Hepatic stellate cell (primary cell): Measurements from ENCODE around the gene OR52I1.
A peak's percentile ranks its signal among the peaks of the same experiment; 100 is the strongest.

Source experiments
- DNase-seq: peaks from one replicate; pipeline ENCODE4 v3.0.0; 2011; ENCODE audit warnings: low spot score

OR52I1 gene

DNA sequence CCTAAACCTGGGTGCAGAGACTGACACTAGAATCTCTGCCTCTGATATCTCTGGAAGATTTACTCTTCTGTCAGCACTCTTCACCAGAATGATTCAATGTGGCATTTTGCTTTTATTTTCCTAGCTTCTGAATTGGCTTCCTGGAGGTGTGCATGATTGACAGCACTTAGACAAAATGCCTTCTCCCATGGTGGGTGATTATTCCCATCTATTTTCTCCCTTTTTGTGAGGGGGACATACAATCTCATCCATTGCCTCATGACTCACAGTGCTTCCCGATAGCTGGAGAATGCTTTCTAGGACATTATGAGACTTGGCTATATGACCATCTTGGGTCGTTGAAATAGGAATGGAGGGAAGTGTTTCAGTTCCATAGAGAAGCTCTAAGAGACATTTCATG lies 18.1 kb downstream of the OR52I1 start:
- no peak for DNase-seq

GRCh38 chr11:4615856-4616444 lies 22.1 kb downstream of the OR52I1 start:
- no peak for DNase-seq

GRCh38 chr11:4619514-4619913 lies 25.7 kb downstream of the OR52I1 start:
- no peak for DNase-seq

- DNase-seq, result peak; percentile 28
Observed at GRCh38 chr11:4626207-4627099, 32.6 kb downstream of the OR52I1 start.

DNA sequence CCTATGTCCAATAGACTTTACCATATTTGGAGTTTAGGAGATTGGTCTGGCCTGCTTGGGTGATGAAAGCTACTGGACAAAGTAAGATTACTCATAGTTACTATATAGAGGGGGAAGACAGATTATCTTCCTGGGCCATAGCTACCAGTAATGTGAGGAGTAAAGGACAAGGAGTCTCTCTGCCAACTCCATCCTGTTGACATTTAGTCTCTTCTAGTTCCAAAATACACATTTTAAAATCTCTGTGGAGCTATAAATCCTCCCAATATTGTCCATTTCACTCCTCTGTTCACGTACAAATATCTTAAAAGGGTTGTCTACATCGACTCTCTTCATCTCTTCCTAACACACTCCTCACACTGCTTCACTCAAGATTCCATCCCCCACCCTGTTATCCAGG lies 42.3 kb downstream of the OR52I1 start:
- DNase-seq, result no peak

GRCh38 chr11:4636962-4637661 lies 43.3 kb downstream of the OR52I1 start, which contains the start of gene OR51D1:
OR51D1 (plus strand) TSS chr11:4637477; CDS start chr11:4639791, 2,314 bp downstream.
- peak; percentile 72 for DNase-seq

DNA sequence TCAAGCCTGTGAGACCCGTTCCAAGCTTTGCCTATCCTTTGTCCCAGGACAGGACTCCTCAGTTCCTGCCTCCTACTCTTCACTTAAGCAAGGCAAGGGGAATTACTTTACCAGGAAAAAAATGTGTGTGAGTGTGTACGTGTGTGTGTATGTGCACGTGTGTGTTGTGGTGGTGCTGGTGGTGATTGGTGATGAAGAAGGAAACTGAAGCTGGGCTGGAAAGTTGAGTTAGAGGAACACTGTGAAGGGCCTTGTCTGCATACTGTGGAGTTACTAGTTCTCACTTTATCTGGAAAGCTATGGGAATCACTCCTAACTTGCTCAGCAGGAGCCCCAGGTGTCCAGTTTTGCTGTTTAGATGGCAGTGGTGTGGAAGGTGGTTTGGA lies 43.8 kb downstream of the OR52I1 start:
- DNase-seq, result no peak

- DNase-seq, result no peak
Observed at GRCh38 chr11:4639931-4640330, 46.1 kb downstream of the OR52I1 start.

DNA sequence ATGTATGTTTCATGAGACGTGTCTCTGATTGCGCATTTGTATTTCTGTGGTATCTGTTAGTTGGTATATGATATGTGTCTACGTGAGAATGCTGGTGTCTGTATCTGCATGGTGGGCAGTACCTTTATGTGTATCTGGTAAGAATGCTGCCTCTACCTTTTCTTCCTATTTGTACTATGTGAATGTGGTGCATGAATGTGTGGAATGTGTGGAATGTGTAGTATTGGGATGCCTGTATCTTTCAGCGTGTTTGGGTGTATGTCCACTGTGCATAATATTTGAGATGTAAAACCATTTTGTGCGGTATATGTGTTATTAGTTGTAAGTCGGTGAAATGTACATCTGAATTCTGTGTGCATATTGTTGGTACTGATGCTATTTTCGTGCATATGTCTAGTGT lies 47.7 kb downstream of the OR52I1 start:
- no peak for DNase-seq

DNA sequence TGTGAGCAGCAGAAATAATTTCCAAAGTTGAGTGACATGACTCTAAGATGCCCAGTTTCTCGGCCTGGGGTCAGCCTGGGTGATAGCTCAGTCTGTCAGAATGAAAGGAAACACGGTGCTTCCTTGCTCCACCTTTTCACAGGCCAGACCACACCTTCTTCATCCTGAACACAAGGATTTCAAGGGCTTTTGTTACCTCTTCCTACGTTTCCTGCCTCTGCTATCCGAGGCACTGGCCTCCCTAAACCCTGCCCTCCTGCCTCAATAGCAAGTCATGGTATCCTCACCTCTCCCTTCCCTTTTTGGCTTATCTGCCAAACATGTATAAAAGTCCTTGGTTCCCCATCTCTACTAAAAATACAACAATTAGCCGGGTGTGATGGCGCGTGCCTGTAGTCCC lies 48.2 kb downstream of the OR52I1 start:
- no peak for DNase-seq

DNA sequence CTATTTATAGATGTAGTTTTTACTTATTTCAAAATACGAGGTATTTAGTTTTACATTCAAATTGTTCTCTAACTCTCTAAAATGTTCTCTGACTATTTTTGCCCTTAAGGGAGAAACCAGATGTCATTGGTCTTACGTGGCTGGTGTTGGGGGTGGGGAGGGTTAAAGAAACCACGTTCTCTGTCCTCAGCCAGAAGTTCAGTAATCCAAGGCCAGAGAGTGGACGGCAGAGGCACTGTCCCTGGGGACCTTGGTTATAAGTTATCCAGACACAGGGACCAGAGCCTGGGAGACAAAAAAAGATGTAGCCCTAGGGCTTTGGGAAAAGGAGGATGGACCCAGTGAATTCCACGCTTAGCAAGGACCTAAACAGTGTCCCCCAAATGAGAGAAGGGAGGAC lies 49.2 kb downstream of the OR52I1 start:
- DNase-seq, result peak; percentile 36

DNA sequence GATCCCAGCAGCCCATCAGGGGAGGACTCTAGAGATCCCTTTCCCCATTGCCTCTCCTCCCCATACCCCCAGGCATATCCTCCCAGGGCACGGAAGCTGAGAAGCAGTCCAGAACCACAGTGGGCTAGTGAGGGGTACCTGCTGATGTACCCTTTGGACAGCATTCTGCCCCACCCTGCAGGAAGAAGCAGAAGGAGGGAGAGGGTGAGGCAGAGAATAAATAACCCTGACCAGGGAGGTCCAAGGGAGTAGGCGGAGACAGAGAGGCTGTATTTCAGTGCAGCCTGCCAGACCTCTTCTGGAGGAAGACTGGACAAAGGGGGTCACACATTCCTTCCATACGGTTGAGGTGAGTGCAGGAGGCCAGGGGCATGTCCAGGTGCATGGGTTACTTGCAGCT lies 49.8 kb downstream of the OR52I1 start, which contains the start of gene OR51E1:
TSS of gene OR51E1 (plus strand) at position 301 of the 400 bp plus-strand sequence. CDS start 8,545 bp downstream, outside the sequence.
- no peak for DNase-seq

DNA sequence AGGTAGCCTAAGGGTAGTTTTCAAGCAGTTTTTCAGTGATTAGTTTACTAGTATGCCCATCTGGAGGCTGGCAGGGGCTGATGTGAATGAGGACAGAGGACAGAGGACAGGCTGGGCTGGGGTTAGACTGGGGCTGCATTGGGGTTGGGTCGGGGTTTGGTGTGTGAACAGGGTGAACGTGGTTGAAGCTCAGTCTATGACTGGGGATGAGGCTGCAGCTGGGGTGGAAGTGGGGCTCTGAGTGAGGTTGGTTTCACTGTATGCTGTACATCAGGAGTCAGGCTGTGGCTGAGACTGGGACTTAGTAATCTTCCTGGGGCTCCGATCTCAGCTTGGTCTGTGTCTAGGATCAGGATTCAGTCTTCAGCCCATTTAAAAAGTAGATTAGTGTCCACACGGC lies 50.4 kb downstream of the OR52I1 start:
- no peak for DNase-seq
